Muscle layer of duodenum (tissue), 2 donors: ENCODE results near the gene CNGB1.
"Not testable (repeated sequence)": the region's sequence is repeated elsewhere in the genome, so short reads cannot be mapped to it uniquely, and the experiment has no call there.

Experiments used
- H3K27ac ChIP-seq: one replicate; pipeline ENCODE4 v1.7.0; 2013; ENCODE audit warnings: mild to moderate bottlenecking, low read length
- H3K27me3 ChIP-seq: one replicate; pipeline ENCODE4 v1.7.0; 2013; ENCODE audit warnings: low read depth, mild to moderate bottlenecking, control low read depth, low read length
- H3K36me3 ChIP-seq, 2 donors: one replicate each; pipeline ENCODE4 v1.7.0; 2013; ENCODE audit warnings: low read length in 2 of 2, control low read depth in 1 of 2, mild to moderate bottlenecking in 1 of 2; ENCODE audit not compliant: insufficient read depth in 2 of 2, control insufficient read depth in 1 of 2
- H3K4me1 ChIP-seq, 2 donors: one replicate each; pipeline ENCODE4 v1.7.0; 2013; ENCODE audit warnings: low read length in 2 of 2, mild to moderate bottlenecking in 2 of 2, control low read depth in 1 of 2, moderate library complexity in 1 of 2; ENCODE audit not compliant: insufficient read depth in 2 of 2, control insufficient read depth in 1 of 2
- H3K4me3 ChIP-seq, 2 donors: one replicate each; pipeline ENCODE4 v1.7.0; 2013; ENCODE audit warnings: low read length in 2 of 2, low read depth in 1 of 2, mild to moderate bottlenecking in 1 of 2
- H3K9me3 ChIP-seq, 2 donors: one replicate each; pipeline ENCODE4 v1.7.0; 2013; ENCODE audit warnings: low read length in 2 of 2, control low read depth in 1 of 2, mild to moderate bottlenecking in 1 of 2; ENCODE audit not compliant: control insufficient read depth in 1 of 2
- donor health status: healthy.

The CNGB1 gene

GRCh38 chr16:57844416-57845030 lies 126.4 kb downstream of the CNGB1 start:
- Histone ChIP-seq H3K4me1 (no peaks in the 10 kb centered on the region), H3K36me3 (no peaks in the 10 kb centered on the region), H3K9me3 (no peaks in the 10 kb centered on the region), H3K27me3 (no peaks in the 10 kb centered on the region), H3K27ac (no peak overlapping the region), H3K4me3 (no peak overlapping the region)

- no peak overlapping the region for H3K4me3 ChIP-seq
- H3K27me3 ChIP-seq = no peaks in the 10 kb centered on the region
- no peaks in the 10 kb centered on the region for H3K36me3 ChIP-seq
- H3K9me3 ChIP-seq = no peaks in the 10 kb centered on the region
- H3K27ac ChIP-seq = no peak overlapping the region
- no peaks in the 10 kb centered on the region for H3K4me1 ChIP-seq
Measured at GRCh38 chr16:57843400-57843799, 127.5 kb downstream of the CNGB1 start.

GRCh38 chr16:57842601-57843000 lies 128.3 kb downstream of the CNGB1 start:
- H3K27ac ChIP-seq = no peak overlapping the region
- no peaks in the 10 kb centered on the region for H3K4me1 ChIP-seq
- no peak overlapping the region for H3K4me3 ChIP-seq
- no peaks in the 10 kb centered on the region for H3K36me3 ChIP-seq
- no peaks in the 10 kb centered on the region for H3K9me3 ChIP-seq
- no peaks in the 10 kb centered on the region for H3K27me3 ChIP-seq

GRCh38 chr16:57840833-57841232 lies 130.1 kb downstream of the CNGB1 start:
- H3K27ac ChIP-seq = no peak overlapping the region
- no peak overlapping the region for H3K4me3 ChIP-seq
- no peaks in the 10 kb centered on the region for H3K36me3 ChIP-seq
- H3K4me1 ChIP-seq = no peaks in the 10 kb centered on the region
- no peaks in the 10 kb centered on the region for H3K9me3 ChIP-seq
- no peaks in the 10 kb centered on the region for H3K27me3 ChIP-seq

- no peak overlapping the region for H3K4me3 ChIP-seq
- no peaks in the 10 kb centered on the region for H3K4me1 ChIP-seq
- H3K36me3 ChIP-seq = no peaks in the 10 kb centered on the region
- H3K27me3 ChIP-seq = no peaks in the 10 kb centered on the region
- H3K9me3 ChIP-seq = no peaks in the 10 kb centered on the region
- no peak overlapping the region for H3K27ac ChIP-seq
Measured at GRCh38 chr16:57838161-57838560, 132.8 kb downstream of the CNGB1 start.

GRCh38 chr16:57837305-57838125 lies 133.4 kb downstream of the CNGB1 start:
- Histone ChIP-seq H3K4me1 (no peaks in the 10 kb centered on the region), H3K4me3 (no peak overlapping the region), H3K27me3 (no peaks in the 10 kb centered on the region), H3K27ac (no peak overlapping the region), H3K9me3 (no peaks in the 10 kb centered on the region), H3K36me3 (no peaks in the 10 kb centered on the region)

- not testable (repeated sequence) for H3K4me3 ChIP-seq, H3K27ac ChIP-seq, H3K36me3 ChIP-seq, H3K27me3 ChIP-seq, H3K4me1 ChIP-seq, H3K9me3 ChIP-seq
Measured at GRCh38 chr16:57835439-57835838, 135.5 kb downstream of the CNGB1 start.

- Histone ChIP-seq H3K4me1 (no peaks in the 10 kb centered on the region), H3K9me3 (no peaks in the 10 kb centered on the region), H3K36me3 (no peaks in the 10 kb centered on the region), H3K4me3 (no peak overlapping the region), H3K27ac (no peak overlapping the region), H3K27me3 (no peaks in the 10 kb centered on the region)
Measured at GRCh38 chr16:57834936-57835335, 136.0 kb downstream of the CNGB1 start.
